Left ventricle myocardium inferior (tissue), 1 donor: ENCODE measurements around the gene FHL2. TPM values are rescaled to one million over a fixed set of nuclear protein-coding genes. Genes with fewer than 3 reads are reported as not detected.

Experiments
- DNase-seq: peaks from one replicate; pipeline ENCODE4 v3.0.0-alpha.2; 2020
- H3K27ac ChIP-seq: fragments of 200-600 bp; replicated peaks from 2 replicates; pipeline ENCODE4 v1.8.0; 2021
- H3K27me3 ChIP-seq: fragments of 200-600 bp; 2 replicates; pipeline ENCODE4 v1.8.0; 2021; ENCODE audit warnings: low read depth
- H3K36me3 ChIP-seq: fragments of 200-600 bp; 2 replicates; pipeline ENCODE4 v1.8.0; 2021
- H3K4me1 ChIP-seq: fragments of 200-600 bp; 2 replicates; pipeline ENCODE4 v1.8.0; 2021
- H3K4me3 ChIP-seq: fragments of 200-600 bp; 2 replicates; pipeline ENCODE4 v1.8.0; 2021; ENCODE audit warnings: mild to moderate bottlenecking, moderate library complexity
- H3K9me3 ChIP-seq: fragments of 200-600 bp; replicated peaks from 2 replicates; pipeline ENCODE4 v1.8.0; 2021
- CTCF ChIP-seq: fragments of 200-600 bp; IDR thresholded peaks from 2 replicates; pipeline ENCODE4 v1.8.0; 2021; ENCODE audit warnings: antibody characterized with exemption, mild to moderate bottlenecking, borderline replicate concordance
- intact Hi-C: fragments of 100-400 bp; cut with micrococcal nuclease; formaldehyde crosslinking; loops from one replicate; pipeline ENCODE4 v1.11.0; 2022
- total RNA-seq: library from RNA; stranded (reverse); fragmentation: NEBNext Ultra II Directional; extraction: Animal tissue kit (Norgen Biotek cat#: 25700); gene quantifications from one replicate; pipeline ENCODE4 v1.2.1, GENCODE V29; 2021
- donor health status: DM: no; HTN: yes; CAD: no; lungs with severe emphysema.

FHL2 gene
- total RNA-seq, 1 donor from 2014 or later: 2,742 TPM

- intact Hi-C loops: no loop called here
- DNase-seq: no peak
- H3K27me3 ChIP-seq: no peaks in the 10 kb centered on the region
- H3K36me3 ChIP-seq: no peaks in the 10 kb centered on the region
- no peaks in the 10 kb centered on the region for H3K9me3 ChIP-seq
- TF ChIP-seq CTCF: no peak
- peak overlapping the region; percentile 75 for H3K27ac ChIP-seq
- H3K4me3 ChIP-seq: no peak overlapping the region
- H3K4me1 ChIP-seq: peaks cover 83% of the 10 kb centered on the region
Measured at GRCh38 chr2:105412584-105412983, 13.7 kb upstream of the FHL2 start.

GRCh38 chr2:105411720-105412407, 13.0 kb upstream of the FHL2 start:
- intact Hi-C loops: no loop called here

GRCh38 chr2:105410554-105410953, 11.7 kb upstream of the FHL2 start:
- Histone ChIP-seq H3K4me3 (peak overlapping the region; percentile 9), H3K4me1 (peaks cover 83% of the 10 kb centered on the region), H3K36me3 (no peaks in the 10 kb centered on the region), H3K27me3 (no peaks in the 10 kb centered on the region), H3K9me3 (no peaks in the 10 kb centered on the region), H3K27ac (peak overlapping the region; percentile 75)
- intact Hi-C loops: no loop called here
- TF ChIP-seq CTCF: no peak
- DNase-seq: no peak

More at GRCh38 chr2:105411720-105412407, 13.0 kb upstream of the FHL2 start:
- DNase-seq: no peak
- Histone ChIP-seq H3K9me3 (no peaks in the 10 kb centered on the region), H3K27ac (peak overlapping the region; percentile 75), H3K36me3 (no peaks in the 10 kb centered on the region), H3K4me1 (peaks cover 85% of the 10 kb centered on the region), H3K4me3 (peak overlapping the region; percentile 7), H3K27me3 (no peaks in the 10 kb centered on the region)
- TF ChIP-seq CTCF: no peak

GRCh38 chr2:105409717-105410116, 10.9 kb upstream of the FHL2 start:
- Histone ChIP-seq H3K27ac (peak overlapping the region; percentile 75), H3K27me3 (no peaks in the 10 kb centered on the region), H3K4me1 (peaks cover 90% of the 10 kb centered on the region), H3K36me3 (no peaks in the 10 kb centered on the region), H3K4me3 (peak overlapping the region; percentile 9), H3K9me3 (no peaks in the 10 kb centered on the region)
- TF ChIP-seq CTCF: no peak
- peak; percentile 73 for DNase-seq
- intact Hi-C loops: no loop called here

GRCh38 chr2:105407946-105408743, 9.3 kb upstream of the FHL2 start:
- Histone ChIP-seq H3K27me3 (no peaks in the 10 kb centered on the region), H3K27ac (peak overlapping the region; percentile 75), H3K36me3 (no peaks in the 10 kb centered on the region), H3K4me3 (no peak overlapping the region), H3K9me3 (no peaks in the 10 kb centered on the region), H3K4me1 (peaks cover 92% of the 10 kb centered on the region)
- no peak for DNase-seq
- no peak for TF ChIP-seq CTCF
- intact Hi-C loops: no loop called here
